Activated naive CD8-positive, alpha-beta T cell treated with anti-CD3 and anti-CD28 coated beads for 36 hours (primary cell): Measurements from ENCODE around the gene KCNIP1. TPM values are rescaled to one million over a fixed set of nuclear protein-coding genes. Genes with fewer than 3 reads are reported as not detected.

Experiments used
- DNase-seq: peaks from one replicate; pipeline ENCODE4 v3.0.0; 2021
- H3K27ac Mint-ChIP-seq: one replicate; pipeline ENCODE4 v1.8.0; 2022; ENCODE audit warnings: mild to moderate bottlenecking, moderate library complexity, mixed read lengths
- H3K27me3 Mint-ChIP-seq: one replicate; pipeline ENCODE4 v1.8.0; 2022; ENCODE audit warnings: mild to moderate bottlenecking, mixed read lengths
- H3K36me3 Mint-ChIP-seq: one replicate; pipeline ENCODE4 v1.8.0; 2021; ENCODE audit warnings: mild to moderate bottlenecking, mixed read lengths
- H3K4me1 Mint-ChIP-seq: one replicate; pipeline ENCODE4 v1.8.0; 2021; ENCODE audit warnings: mixed read lengths
- H3K4me3 Mint-ChIP-seq: one replicate; pipeline ENCODE4 v1.8.0; 2022; ENCODE audit warnings: mild to moderate bottlenecking, moderate library complexity, mixed read lengths
- H3K9me3 Mint-ChIP-seq: one replicate; pipeline ENCODE4 v1.8.0; 2022; ENCODE audit warnings: mixed read lengths
- total RNA-seq, 2 experiments: library from RNA; stranded (reverse); gene quantifications; one replicate each; pipeline ENCODE4 v1.2.3, GENCODE V29; 2021

KCNIP1 gene
- total RNA-seq, 2 experiments from 2014 or later: not detected

DNA sequence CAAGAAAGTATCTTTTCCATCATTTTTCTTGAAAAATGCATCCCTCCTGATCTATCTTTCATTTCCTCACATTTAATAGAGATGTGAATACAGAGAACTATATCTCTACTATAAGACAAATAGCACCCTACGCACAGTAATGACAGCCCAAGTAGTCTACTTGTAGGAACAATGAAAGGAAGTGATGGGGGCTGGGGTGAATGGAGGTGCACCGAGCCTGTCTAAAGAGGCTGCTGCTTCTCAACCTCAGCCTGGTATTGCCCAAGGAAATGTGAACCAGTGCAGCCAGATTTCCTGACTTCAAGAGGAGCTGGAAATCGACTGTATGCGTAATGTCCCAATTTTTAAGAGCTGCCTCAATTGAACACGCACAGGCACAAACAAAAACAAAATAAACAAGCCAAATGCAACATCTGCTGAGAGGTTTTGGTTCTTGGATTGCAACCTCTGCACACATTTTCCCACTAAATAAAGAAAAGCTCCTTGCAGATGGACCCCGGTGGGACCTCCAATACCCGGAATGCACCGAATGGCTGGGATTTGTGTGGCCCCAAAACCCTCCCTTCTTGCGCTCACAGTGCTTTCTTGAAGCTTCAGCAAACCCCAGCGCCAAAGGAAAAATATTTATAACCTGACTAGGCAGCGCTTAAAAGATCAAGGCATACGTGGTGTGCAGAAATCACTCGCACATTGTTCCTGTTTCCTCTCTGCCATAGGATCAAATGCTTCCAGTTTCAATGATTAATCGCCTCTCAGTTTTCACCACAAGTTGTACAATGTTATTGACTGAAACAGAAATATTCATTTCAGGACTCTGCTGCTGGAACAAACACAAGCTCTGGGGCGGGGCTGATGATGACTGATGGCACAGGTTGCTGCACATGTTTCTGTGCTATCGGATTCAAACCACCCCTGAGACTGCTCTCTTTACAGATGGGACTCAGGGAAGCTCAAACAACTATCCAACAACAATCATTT is 68.3 kb downstream of the KCNIP1 start:
- Mint-ChIP-seq H3K9me3 (peaks cover 4% of the 10 kb centered on the region), H3K4me3 (peak overlapping the region; percentile 2), H3K4me1 (peaks cover 23% of the 10 kb centered on the region), H3K27ac (no peak overlapping the region), H3K36me3 (no peaks in the 10 kb centered on the region), H3K27me3 (peaks cover 81% of the 10 kb centered on the region)
- peak; percentile 82 for DNase-seq

- Mint-ChIP-seq H3K9me3 (peaks cover 4% of the 10 kb centered on the region), H3K36me3 (no peaks in the 10 kb centered on the region), H3K4me3 (no peak overlapping the region), H3K27ac (no peak overlapping the region), H3K27me3 (peaks cover 85% of the 10 kb centered on the region), H3K4me1 (peaks cover 23% of the 10 kb centered on the region)
- DNase-seq: no peak
Observed at GRCh38 chr5:170573114-170573513, 69.3 kb downstream of the KCNIP1 start.

DNA sequence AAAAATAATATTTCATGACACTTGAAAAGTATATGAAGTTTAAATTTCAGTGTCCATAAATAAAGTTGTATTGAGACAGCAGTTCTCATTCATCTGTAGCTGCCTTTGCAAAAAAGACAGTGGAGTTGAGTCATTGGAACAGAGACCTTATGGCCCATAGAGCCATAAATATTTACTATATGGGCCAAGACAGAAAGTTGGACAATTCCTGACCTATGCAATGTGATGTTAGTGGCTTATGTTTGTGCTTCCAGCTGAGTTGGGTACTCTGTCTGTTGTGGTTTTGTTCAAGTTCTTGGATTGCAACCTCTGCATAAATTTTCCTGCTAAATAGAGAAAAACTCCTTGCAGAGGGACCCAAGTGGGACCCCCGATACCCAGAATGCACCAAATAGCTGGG is 69.8 kb downstream of the KCNIP1 start:
- no peak for DNase-seq
- no peaks in the 10 kb centered on the region for H3K36me3 Mint-ChIP-seq
- peaks cover 23% of the 10 kb centered on the region for H3K4me1 Mint-ChIP-seq
- peaks cover 4% of the 10 kb centered on the region for H3K9me3 Mint-ChIP-seq
- no peak overlapping the region for H3K27ac Mint-ChIP-seq
- no peak overlapping the region for H3K4me3 Mint-ChIP-seq
- peaks cover 90% of the 10 kb centered on the region for H3K27me3 Mint-ChIP-seq

DNA sequence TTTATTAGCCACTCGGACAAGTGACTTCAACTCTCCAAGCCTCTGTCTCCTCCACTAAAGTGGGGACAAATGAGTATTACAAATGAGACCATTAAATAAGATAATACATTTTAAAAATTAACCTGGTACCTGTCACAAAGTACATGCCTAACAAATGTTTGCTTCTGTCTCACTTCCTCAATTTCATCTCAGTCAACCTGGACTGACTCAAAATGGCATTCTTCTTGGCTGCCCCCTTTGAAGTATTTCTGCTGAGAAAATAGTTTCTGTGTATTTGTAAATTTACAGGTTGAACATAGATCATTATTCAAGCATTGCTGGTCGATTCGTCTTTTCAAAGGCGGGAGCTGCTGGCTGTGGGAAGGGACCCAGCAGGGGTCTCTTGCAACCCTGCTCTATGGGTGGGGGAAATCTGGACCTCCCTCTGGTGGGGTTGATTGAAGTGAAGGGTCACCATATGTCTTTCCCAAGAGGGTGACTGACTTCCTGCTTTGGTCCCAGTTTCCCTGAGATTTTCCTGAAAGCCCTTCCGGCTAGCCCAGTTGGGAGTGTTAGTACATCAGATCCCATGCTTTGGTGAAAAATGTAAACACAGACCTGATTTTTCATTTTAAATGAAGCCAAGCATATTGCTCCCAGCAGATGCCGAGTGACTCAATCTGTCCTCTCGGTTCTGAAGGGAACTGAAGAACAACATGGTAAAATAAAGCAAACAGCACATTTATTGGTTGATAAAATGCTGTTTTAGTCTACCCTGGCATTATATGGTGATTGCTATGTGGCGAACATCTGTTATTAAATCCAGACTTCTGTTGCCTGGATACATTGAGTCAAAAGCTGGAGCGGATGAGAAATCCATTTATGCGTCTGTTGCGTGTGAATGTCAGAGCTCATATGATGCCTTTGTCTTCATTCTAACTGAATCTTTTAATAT is 73.0 kb downstream of the KCNIP1 start:
- H3K9me3 Mint-ChIP-seq: peaks cover 4% of the 10 kb centered on the region
- peaks cover 13% of the 10 kb centered on the region for H3K4me1 Mint-ChIP-seq
- H3K27ac Mint-ChIP-seq: no peak overlapping the region
- H3K4me3 Mint-ChIP-seq: no peak overlapping the region
- peaks cover 69% of the 10 kb centered on the region for H3K27me3 Mint-ChIP-seq
- no peak for DNase-seq
- H3K36me3 Mint-ChIP-seq: no peaks in the 10 kb centered on the region

DNA sequence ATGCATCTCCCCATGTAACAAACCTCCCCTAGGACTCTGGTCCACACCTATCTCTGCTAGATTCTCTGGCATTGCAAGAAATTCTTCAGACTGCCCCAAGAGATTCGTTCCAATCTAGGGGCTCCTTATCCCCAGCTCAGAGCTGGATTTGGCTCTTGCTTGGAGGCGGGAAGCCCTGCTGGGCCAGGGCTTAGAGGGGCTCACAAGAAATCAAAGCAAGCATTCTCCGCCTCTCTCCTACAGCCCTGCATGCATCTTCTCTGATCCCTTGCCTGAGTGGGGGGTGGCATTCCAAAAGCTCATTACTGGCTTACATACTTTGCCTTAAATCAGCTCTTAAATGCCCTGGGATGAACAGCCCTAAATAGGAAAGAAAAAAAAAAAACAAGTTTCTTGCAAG is 75.8 kb downstream of the KCNIP1 start:
- Mint-ChIP-seq H3K4me1 (no peaks in the 10 kb centered on the region), H3K36me3 (no peaks in the 10 kb centered on the region), H3K27me3 (peaks cover 56% of the 10 kb centered on the region), H3K9me3 (peaks cover 4% of the 10 kb centered on the region), H3K4me3 (no peak overlapping the region), H3K27ac (no peak overlapping the region)
- DNase-seq: no peak

DNA sequence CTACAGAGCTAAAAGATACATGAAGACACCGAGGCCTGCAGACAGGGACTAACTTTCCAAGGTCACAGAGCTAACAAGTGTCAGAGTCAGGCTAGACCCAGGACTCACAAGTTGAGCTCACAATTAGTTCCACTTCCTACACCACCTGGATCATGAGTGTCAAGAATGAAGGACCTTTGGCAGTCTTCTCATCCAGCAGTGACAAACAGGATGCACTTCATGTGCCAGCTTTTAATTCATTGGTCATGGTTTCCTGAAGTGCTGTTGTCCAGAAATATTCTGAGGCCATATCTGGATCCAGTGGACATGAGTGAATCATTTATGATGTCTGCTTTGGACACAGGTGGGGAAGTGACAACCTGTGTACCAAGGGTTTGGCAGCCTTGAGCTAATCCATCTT is 77.4 kb downstream of the KCNIP1 start:
- Mint-ChIP-seq H3K9me3 (no peaks in the 10 kb centered on the region), H3K36me3 (no peaks in the 10 kb centered on the region), H3K4me3 (no peak overlapping the region), H3K4me1 (no peaks in the 10 kb centered on the region), H3K27ac (no peak overlapping the region), H3K27me3 (peaks cover 48% of the 10 kb centered on the region)
- DNase-seq: no peak

DNA sequence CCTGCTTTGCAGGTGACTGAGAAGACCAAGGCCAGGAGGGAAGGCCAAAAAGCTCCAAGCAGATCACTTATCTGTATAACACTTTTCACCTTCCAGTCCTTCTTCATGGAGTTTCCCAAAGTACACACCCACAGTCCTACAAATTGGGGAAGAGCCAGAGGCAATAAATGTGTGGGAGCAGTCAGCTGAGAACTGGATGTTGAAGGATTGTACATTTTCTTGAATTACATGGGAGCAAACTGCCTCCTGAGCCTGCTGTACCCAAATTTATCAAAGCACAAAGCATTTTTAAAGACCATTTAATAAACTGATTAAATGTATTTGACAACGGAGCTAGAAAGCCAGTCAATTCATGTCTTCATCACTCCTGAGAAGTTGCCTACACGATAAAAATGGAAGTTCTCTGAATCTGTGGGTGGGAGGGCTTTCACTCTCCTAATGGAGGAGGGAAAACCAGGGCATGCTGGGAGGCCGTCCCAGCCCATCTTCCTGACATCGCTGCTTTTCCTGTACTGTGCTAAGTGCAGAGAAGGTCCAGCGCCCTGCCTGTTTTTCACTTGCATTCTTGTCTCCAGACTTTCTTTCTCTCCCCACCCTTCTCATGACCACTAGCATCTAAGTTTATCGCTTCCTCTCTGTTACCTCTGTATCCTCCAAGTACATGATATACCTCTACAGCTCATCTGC is 79.0 kb downstream of the KCNIP1 start:
- Mint-ChIP-seq H3K36me3 (no peaks in the 10 kb centered on the region), H3K9me3 (no peaks in the 10 kb centered on the region), H3K4me1 (no peaks in the 10 kb centered on the region), H3K27me3 (peaks cover 38% of the 10 kb centered on the region), H3K27ac (no peak overlapping the region), H3K4me3 (no peak overlapping the region)
- no peak for DNase-seq

- peaks cover 28% of the 10 kb centered on the region for H3K27me3 Mint-ChIP-seq
Observed at GRCh38 chr5:170584003-170584402, 80.2 kb downstream of the KCNIP1 start.

DNA sequence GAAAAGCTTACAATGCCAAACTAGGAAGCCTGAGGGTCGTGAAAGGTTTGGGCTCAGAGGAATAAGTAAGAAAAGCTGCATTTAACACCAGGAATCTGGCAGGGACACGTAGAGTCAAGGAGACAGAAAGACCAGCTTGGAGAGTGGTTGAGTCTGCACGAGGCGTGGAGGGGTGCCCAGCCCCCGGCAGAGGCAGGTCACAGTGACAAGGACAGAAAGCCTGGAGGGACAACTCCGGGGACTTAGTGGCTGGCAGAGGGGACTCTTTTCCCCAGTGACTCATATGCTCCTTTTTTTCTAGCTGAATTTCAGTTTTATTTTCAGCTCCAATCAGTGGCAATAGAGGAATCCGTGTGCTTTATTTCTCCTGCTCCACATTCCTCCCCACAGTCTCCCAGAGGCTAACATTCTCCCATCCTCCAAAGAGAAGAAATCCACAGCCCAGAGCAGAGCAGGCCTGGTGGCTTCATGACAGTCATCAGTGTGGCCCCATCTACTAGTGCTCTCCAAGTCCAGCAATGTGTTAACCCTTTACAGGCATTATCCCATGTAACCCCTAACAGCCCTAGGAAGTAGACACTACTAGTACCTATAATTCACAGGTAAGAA is 80.7 kb downstream of the KCNIP1 start:
- no peak for DNase-seq
- H3K4me1 Mint-ChIP-seq: no peaks in the 10 kb centered on the region
- H3K27me3 Mint-ChIP-seq: peaks cover 34% of the 10 kb centered on the region
- no peaks in the 10 kb centered on the region for H3K36me3 Mint-ChIP-seq
- H3K9me3 Mint-ChIP-seq: no peaks in the 10 kb centered on the region
- no peak overlapping the region for H3K27ac Mint-ChIP-seq
- no peak overlapping the region for H3K4me3 Mint-ChIP-seq

More at GRCh38 chr5:170584003-170584402, 80.2 kb downstream of the KCNIP1 start:
- DNase-seq: no peak
- H3K4me3 Mint-ChIP-seq: no peak overlapping the region
- H3K36me3 Mint-ChIP-seq: no peaks in the 10 kb centered on the region
- no peak overlapping the region for H3K27ac Mint-ChIP-seq
- no peaks in the 10 kb centered on the region for H3K9me3 Mint-ChIP-seq
- no peaks in the 10 kb centered on the region for H3K4me1 Mint-ChIP-seq

GRCh38 chr5:170585273-170585948 is 81.6 kb downstream of the KCNIP1 start:
- H3K4me1 Mint-ChIP-seq: no peaks in the 10 kb centered on the region
- peaks cover 29% of the 10 kb centered on the region for H3K27me3 Mint-ChIP-seq
- no peak for DNase-seq
- no peak overlapping the region for H3K4me3 Mint-ChIP-seq
- no peak overlapping the region for H3K27ac Mint-ChIP-seq
- H3K9me3 Mint-ChIP-seq: no peaks in the 10 kb centered on the region
- no peaks in the 10 kb centered on the region for H3K36me3 Mint-ChIP-seq

- no peak for DNase-seq
- no peak overlapping the region for H3K4me3 Mint-ChIP-seq
- no peaks in the 10 kb centered on the region for H3K4me1 Mint-ChIP-seq
- H3K27me3 Mint-ChIP-seq: peaks cover 38% of the 10 kb centered on the region
- H3K27ac Mint-ChIP-seq: no peak overlapping the region
- no peaks in the 10 kb centered on the region for H3K36me3 Mint-ChIP-seq
- H3K9me3 Mint-ChIP-seq: no peaks in the 10 kb centered on the region
Observed at GRCh38 chr5:170587808-170588207, 84.0 kb downstream of the KCNIP1 start.

DNA sequence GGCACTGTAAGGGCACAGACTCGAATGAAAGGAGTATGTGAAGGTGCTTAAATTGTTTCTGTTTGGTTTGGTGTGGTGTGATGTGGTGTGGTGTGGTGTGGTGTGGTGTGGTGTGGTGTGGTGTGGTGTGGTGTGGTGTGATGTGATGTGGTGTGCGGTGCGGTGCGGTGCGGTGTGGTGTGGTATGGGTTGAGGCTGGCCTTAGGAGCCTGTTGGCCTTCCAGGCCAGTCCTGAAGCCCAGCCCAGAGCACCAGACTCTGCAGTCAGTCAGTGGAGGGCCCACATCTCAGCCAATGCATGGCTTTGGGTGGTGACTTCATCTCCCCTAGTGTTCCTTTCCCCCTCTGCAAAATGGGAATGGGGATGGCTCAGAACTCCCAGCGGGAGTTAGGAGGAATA is 85.8 kb downstream of the KCNIP1 start:
- no peak for DNase-seq
- no peaks in the 10 kb centered on the region for H3K4me1 Mint-ChIP-seq

GRCh38 chr5:170590566-170590965 is 86.7 kb downstream of the KCNIP1 start:
- no peak overlapping the region for H3K27ac Mint-ChIP-seq
- no peaks in the 10 kb centered on the region for H3K4me1 Mint-ChIP-seq
- H3K9me3 Mint-ChIP-seq: no peaks in the 10 kb centered on the region
- H3K27me3 Mint-ChIP-seq: peaks cover 52% of the 10 kb centered on the region
- no peaks in the 10 kb centered on the region for H3K36me3 Mint-ChIP-seq
- H3K4me3 Mint-ChIP-seq: no peak overlapping the region
- DNase-seq: no peak

More for the DNA sequence above, 85.8 kb downstream of the KCNIP1 start:
- Mint-ChIP-seq H3K27me3 (peaks cover 46% of the 10 kb centered on the region), H3K36me3 (no peaks in the 10 kb centered on the region), H3K27ac (no peak overlapping the region), H3K9me3 (no peaks in the 10 kb centered on the region), H3K4me3 (no peak overlapping the region)

GRCh38 chr5:170591054-170591453 is 87.2 kb downstream of the KCNIP1 start:
- Mint-ChIP-seq H3K4me1 (no peaks in the 10 kb centered on the region), H3K27ac (no peak overlapping the region), H3K36me3 (no peaks in the 10 kb centered on the region), H3K27me3 (peaks cover 50% of the 10 kb centered on the region), H3K9me3 (no peaks in the 10 kb centered on the region), H3K4me3 (no peak overlapping the region)
- DNase-seq: no peak
